NCI-H526 (cell line): ENCODE results near the gene FSIP1.

Source experiments
- DNase-seq, 2 experiments: peaks; one replicate each; lab custom pipeline; 2025; lab: John Stamatoyannopoulos, UW

Gene FSIP1

GRCh38 chr15:39720081-39720480 lies 62.6 kb downstream of the FSIP1 start:
- DNase-seq, result no peak

DNA sequence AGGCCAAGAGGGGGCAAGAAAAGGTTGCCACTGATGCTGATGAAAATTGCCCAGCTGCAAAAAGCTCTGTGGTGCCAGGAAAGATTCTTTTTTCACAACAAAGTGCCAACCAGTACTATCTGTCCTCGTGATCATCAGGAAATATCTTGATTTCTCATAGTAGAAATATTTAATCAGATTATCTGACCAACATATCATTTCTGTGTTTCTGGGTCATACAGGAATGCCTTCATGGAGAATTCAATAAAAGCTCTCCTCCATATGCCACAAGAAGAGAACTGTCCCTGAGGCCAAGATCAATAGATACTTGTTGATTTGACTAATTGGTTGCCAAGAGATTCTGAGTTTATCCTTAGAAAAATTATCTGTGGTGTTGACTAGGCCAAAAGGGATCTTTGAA lies 63.5 kb downstream of the FSIP1 start:
- no peak for DNase-seq

DNA sequence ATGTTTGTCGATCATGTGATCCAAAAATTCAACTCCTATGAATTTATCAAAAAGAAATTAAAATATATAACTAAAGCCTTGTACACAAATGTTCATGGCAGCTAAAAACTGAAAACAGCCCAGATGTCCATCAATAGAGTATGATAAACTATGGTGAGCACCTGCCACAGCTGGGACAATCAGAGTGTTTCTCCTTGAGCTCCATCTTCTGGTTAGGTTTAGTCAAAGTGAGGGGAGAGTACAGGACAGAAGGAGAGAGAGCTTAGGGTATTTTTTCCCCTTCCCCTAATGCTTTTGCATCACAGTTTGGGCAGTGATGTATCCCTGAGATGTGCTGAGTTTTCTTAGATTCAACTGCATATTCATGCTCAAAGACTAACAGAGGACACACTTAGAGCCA lies 65.5 kb downstream of the FSIP1 start:
- DNase-seq, result no peak

DNA sequence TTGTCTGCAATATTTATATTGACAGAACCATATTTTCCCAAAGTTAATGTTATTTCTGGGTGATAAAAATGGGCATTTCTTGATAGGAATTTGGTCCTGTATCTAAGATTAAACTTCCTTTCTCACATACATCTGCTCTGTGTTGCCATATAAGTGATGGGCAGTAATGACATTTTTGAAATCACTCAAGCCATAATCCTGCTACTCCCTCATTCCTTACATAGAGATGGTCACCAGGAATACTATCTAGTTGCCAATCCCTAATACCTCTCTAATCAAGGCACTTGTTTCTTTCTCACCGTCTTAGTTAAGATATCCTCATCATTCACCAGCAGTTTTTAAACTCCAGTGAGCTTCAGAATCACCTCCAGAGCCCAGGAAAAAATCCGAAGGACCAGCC lies 68.4 kb downstream of the FSIP1 start:
- DNase-seq, result no peak

DNA sequence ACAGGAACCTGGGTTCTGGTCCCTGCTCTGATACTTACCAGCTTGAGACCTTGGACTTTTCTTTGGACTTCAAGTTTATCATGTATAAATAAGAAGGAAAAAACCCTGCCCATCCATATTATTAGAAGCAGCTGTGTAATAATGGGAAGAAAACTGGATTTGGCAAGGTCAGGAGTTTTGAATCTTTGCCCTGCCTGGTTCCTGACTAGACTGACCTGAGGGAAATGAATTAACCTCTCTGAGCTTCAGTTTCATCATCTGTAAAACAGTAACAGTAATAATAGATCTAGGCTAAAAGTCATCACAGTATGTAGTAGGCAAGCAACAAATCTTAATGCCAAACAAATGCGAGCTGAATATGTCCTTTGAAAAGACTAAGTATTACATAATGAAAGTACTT lies 68.8 kb downstream of the FSIP1 start:
- no peak for DNase-seq

DNA sequence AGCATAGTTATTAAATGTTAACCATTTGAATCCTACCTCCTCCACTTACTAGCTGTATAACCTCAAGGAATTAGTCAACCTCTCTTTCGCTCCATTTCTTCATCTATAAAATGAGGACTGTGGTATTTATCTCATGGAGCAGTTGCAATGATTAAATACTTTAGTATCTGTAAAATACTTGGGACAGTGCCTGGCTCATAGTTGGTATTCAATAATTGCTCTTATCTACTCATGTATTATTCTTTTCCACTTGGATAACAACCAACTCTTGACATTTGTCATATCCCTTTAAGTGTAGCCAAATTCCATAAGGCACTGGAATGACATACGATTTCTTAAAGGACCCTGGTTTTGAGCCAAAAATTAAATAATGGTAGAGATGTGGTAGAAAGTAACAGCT lies 72.0 kb downstream of the FSIP1 start:
- no peak for DNase-seq

DNA sequence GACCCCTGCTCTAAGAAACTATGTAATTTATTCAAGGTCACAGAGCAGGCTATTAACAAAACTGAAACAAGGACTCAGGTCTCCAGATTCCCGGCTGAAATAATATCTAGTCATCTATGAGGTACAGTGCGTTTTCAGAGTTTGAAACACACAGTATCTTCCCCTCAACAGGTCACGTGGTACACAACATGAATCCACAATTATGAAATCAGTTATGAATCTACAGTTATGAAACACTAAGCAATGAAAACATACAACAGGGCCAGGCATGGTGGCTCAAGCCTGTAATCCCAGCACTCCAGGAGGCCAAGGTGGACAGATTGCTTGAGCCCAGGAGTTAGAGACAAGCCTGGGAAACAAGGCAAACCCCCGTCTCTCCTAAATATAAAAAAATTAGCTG lies 72.7 kb downstream of the FSIP1 start:
- DNase-seq, result no peak

DNA sequence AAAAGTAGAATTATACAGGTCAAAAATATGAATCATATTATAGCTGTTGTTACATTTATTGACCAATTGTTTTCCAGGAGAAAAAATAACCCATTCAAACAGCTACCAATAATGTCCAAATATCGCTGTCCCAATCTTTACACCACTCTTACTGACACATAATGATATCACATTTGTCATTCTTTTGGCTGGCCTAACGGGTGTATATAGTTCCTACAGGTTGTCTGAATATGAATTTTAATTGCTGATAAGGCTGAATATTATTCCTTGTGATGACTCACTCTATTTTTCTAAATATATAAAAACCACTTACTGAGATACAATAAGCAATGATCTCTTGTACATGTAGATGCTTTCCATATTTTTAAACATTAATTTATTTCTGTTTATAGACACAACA lies 76.4 kb downstream of the FSIP1 start:
- no peak for DNase-seq

DNA sequence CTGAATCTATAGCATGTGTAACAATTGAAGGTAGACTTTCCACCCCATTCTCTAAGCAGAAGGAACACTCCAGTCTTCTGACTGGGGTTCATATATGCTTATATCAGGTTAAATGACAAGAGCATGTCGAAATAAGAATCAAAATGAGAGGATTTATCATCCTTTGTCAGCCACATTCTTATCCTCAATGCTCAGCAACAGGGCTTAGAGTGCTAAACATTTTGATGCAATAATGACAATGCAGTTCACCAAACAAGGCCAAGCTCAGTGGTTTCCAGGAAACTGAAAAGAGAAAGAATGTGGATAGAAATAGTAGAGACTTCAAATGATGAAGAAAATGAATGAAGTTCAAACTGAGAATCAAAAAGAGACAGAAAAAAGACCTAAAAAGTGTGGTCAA lies 78.0 kb downstream of the FSIP1 start:
- DNase-seq, result no peak

DNA sequence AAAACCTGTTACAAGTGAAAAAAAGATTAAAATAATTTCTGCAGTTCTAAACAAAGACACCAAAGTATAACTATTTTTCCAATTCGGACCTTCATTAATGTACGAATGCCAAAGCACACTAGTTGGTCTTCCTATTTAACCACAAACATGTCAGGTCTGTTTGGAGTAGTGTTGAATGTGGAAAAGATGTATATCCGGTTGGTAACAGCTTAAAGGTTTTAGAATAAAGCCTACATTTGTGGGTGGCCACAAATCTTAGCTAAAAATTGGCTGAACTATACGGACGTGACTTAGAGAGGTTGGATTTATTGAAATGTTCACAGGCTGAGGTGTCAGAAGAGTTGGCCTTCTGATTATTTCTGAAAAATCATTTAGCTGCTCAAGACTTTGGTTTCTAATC lies 78.4 kb downstream of the FSIP1 start:
- DNase-seq, result no peak

- DNase-seq, result no peak
Observed at GRCh38 chr15:39701988-39702387, 80.7 kb downstream of the FSIP1 start.

DNA sequence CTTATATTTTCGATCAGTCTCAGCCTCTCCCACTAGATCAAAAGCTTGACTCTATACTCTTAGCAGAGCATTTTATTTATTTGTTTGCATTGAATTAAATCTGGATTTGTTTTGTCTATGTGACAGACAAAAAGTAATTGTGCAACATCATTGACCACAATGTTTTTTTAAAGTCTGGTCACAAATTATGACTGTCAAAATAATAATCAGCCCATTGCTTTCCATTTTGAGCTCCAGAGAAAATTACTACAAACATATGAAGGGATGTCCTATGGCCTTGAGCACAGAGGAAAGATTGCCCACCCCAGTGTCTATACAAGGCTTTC lies 82.3 kb downstream of the FSIP1 start:
- no peak for DNase-seq

- DNase-seq, result no peak
Observed at GRCh38 chr15:39699516-39700374, 82.9 kb downstream of the FSIP1 start.

- DNase-seq, result no peak
Observed at GRCh38 chr15:39698444-39699390, 83.9 kb downstream of the FSIP1 start.

DNA sequence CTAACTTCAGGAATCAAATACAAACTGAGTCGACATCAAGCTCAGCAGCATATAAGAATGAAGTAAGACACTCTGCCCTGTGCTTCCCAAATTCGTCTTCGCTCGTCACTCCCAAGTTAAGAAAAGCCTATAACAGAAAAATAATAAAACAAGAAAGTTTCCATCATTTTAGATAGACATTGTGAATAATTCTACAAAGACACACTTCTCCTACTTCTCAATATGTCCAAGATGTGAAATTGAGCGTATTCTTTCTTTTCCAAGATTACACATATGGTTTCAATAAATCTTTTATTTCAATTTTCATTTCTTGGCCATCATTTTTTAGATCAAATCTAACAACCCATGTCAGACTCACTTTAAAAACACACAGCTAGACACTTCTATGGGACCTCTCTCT lies 85.1 kb downstream of the FSIP1 start:
- no peak for DNase-seq

- no peak for DNase-seq
Observed at GRCh38 chr15:39695793-39696192, 86.8 kb downstream of the FSIP1 start.

DNA sequence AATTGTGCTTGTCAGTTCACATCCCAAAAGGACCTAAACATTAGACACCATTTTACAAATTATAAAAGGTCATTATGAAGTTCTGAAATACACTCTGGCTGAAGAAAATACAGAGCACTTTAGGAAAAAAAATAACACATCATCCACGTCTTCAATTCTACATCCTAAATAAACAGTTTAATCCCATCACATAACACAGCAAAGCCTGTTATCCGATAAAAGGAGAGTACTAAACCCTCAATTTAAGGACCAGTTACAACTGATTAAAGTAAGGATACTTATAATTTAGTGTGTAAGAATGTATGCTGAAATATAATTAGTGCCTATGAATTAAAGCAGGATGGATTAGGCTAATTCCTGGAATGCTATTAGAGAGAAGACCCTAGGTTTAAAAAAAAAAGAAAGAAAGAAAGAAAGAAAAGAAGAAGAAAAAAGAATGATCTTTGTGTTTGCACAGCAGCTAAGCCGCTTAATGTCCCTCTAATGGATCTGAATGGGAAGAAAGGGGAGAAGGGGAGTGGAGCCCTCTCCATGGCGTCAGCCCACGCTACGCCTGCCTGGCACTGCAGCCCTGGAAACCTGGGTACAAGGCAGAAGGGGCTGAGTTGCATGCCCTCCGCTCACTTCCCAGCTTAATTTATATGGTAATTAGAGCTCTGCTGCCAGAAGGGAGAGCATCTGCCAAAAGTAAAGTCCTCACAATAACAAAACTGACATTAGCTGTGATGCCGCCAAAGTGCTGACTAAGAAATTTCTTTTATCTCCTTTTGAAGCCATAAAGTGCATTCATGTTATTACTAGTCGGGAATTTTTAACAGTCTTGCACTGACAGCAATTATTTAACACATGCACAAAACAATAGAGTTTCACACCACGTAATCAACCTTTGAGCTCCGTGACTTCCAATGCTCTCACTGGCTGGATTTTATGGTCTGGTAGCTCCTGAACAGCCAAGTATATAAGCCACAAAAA lies 90.0 kb downstream of the FSIP1 start:
- peak in 1 of 2 experiments; percentile 46 for DNase-seq

- DNase-seq, result no peak
Observed at GRCh38 chr15:39690881-39691634, 91.6 kb downstream of the FSIP1 start.

DNA sequence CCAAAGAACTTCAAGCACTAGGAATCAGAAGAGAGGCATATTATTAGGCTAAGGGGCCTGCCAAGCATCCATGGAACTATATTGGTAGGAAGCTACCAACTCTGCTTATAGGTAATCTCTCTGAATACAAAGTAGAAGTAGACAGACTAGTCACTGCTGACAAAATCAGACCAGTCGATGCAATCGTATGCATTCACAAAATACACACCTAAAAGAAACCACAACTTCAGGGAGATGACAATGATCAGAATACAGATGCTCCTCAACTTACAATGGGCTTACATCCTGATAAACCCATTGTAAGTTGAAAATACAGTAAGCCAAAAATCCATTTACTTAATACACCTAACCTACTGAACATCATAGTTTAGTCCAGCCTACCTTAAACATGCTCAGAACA lies 94.7 kb downstream of the FSIP1 start:
- no peak for DNase-seq

- peak; percentile 39 to 69 for DNase-seq
Observed at GRCh38 chr15:39685999-39686613, 96.5 kb downstream of the FSIP1 start.

GRCh38 chr15:39685367-39685766 lies 97.3 kb downstream of the FSIP1 start:
- DNase-seq, result no peak
